HUES48 (cell line): ENCODE results near the gene LPCAT2.

ENCODE experiments used
- H3K27ac ChIP-seq: one replicate; pipeline ENCODE4 v1.7.0; 2013; ENCODE audit warnings: low read depth, low read length, inconsistent platforms
- H3K27me3 ChIP-seq: 2 replicates; pipeline ENCODE4 v1.6.1; 2013; ENCODE audit warnings: mild to moderate bottlenecking, low read length; ENCODE audit not compliant: control insufficient read depth, insufficient read depth
- H3K36me3 ChIP-seq: 2 replicates; pipeline ENCODE4 v1.6.1; 2013; ENCODE audit warnings: low read length; ENCODE audit not compliant: control insufficient read depth, insufficient read depth
- H3K4me1 ChIP-seq: 2 replicates; pipeline ENCODE4 v1.6.1; 2013; ENCODE audit warnings: mild to moderate bottlenecking, low read length; ENCODE audit not compliant: control insufficient read depth, insufficient read depth
- H3K4me3 ChIP-seq: 2 replicates; pipeline ENCODE4 v1.5.1; 2013; ENCODE audit warnings: mild to moderate bottlenecking, low read depth, low read length
- H3K9ac ChIP-seq: 2 replicates; pipeline ENCODE4 v1.6.1; 2013; ENCODE audit warnings: mild to moderate bottlenecking, low read depth, low read length, moderate library complexity
- H3K9me3 ChIP-seq: 2 replicates; pipeline ENCODE4 v1.6.1; 2013; ENCODE audit warnings: low read length; ENCODE audit not compliant: control insufficient read depth, insufficient read depth

Gene LPCAT2, protein sequence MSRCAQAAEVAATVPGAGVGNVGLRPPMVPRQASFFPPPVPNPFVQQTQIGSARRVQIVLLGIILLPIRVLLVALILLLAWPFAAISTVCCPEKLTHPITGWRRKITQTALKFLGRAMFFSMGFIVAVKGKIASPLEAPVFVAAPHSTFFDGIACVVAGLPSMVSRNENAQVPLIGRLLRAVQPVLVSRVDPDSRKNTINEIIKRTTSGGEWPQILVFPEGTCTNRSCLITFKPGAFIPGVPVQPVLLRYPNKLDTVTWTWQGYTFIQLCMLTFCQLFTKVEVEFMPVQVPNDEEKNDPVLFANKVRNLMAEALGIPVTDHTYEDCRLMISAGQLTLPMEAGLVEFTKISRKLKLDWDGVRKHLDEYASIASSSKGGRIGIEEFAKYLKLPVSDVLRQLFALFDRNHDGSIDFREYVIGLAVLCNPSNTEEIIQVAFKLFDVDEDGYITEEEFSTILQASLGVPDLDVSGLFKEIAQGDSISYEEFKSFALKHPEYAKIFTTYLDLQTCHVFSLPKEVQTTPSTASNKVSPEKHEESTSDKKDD

GRCh38 chr16:55508941-55509931 is at the start of gene LPCAT2:
TSS of gene LPCAT2 (plus strand) at chr16:55509072. CDS start at chr16:55509182, 110 bp downstream.
- Histone ChIP-seq H3K9ac (0 out of 2 replicates have a peak within 1 kb of the TSS, but pooled peaks have one; percentile 27), H3K4me1 (peaks cover 6% of the 10 kb centered on the region; the same call in 1 of the 2 replicates), H3K27ac (peak within 1 kb of the TSS; percentile 57), H3K36me3 (no peaks in the 10 kb centered on the region), H3K9me3 (peaks cover 17% of the 10 kb centered on the region), H3K4me3 (peak within 1 kb of the TSS; percentile 66), H3K27me3 (peaks cover 5% of the 10 kb centered on the region; the same call in 1 of the 2 replicates)

DNA sequence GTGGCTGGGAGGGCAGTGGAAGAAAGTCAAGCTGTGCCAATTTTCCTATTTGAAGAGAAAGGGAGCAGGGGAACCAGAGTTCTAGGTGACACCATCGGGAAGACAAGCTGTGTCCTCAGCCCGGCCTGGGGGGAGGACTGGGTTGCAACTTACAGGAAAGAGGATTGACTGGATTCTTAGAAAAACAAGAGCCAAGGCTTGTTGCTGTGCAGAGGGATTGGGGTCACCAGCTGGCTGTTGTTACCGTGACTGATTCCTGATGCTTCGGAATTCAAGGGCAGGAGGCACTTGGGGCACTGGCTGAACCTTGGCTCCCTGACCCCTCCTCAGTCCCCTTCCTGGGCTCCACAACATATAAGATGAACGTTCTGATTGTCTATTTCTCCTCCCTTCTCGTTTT is 46.6 kb upstream of the LPCAT2 start:
- no peak overlapping the region for H3K4me3 ChIP-seq
- H3K9ac ChIP-seq = no peak overlapping the region
- no peaks in the 10 kb centered on the region for H3K9me3 ChIP-seq
- H3K27me3 ChIP-seq = no peaks in the 10 kb centered on the region
- H3K27ac ChIP-seq = no peak overlapping the region
- no peaks in the 10 kb centered on the region for H3K4me1 ChIP-seq
- H3K36me3 ChIP-seq = no peaks in the 10 kb centered on the region

GRCh38 chr16:55464375-55464774 is 44.5 kb upstream of the LPCAT2 start:
- H3K27me3 ChIP-seq = peaks cover 17% of the 10 kb centered on the region
- no peak overlapping the region for H3K4me3 ChIP-seq
- H3K36me3 ChIP-seq = no peaks in the 10 kb centered on the region
- no peak overlapping the region for H3K9ac ChIP-seq
- H3K27ac ChIP-seq = no peak overlapping the region
- no peaks in the 10 kb centered on the region for H3K9me3 ChIP-seq
- H3K4me1 ChIP-seq = no peaks in the 10 kb centered on the region; the same call in 1 of the 2 replicates

GRCh38 chr16:55465077-55465896 is 43.6 kb upstream of the LPCAT2 start:
- no peak overlapping the region for H3K27ac ChIP-seq
- no peaks in the 10 kb centered on the region for H3K9me3 ChIP-seq
- H3K36me3 ChIP-seq = no peaks in the 10 kb centered on the region
- peaks cover 22% of the 10 kb centered on the region for H3K27me3 ChIP-seq
- H3K9ac ChIP-seq = no peak overlapping the region
- no peak overlapping the region for H3K4me3 ChIP-seq
- no peaks in the 10 kb centered on the region; the same call in 1 of the 2 replicates for H3K4me1 ChIP-seq

DNA sequence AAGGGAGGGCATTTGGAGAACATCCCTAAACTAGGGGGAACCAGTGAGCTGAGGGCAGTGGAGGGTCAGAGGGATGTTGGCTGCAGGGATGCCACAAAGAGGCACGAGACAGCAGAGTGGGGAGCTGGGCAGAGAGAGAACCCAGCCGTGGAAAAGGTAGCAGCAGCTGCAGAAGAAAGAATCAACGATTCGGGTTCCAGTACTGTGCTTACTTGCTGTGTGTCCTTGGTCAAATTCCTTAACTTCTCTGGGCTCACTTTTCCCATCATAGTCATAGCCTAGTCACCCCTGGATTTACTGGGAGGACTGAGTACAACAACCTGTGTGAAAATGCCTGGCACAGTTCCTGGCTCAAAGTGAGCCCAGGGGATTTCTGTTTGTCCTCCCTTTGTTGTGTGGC is 42.7 kb upstream of the LPCAT2 start:
- Histone ChIP-seq H3K27me3 (peaks cover 28% of the 10 kb centered on the region), H3K9ac (no peak overlapping the region), H3K4me1 (no peaks in the 10 kb centered on the region; the same call in 1 of the 2 replicates), H3K27ac (no peak overlapping the region), H3K4me3 (no peak overlapping the region), H3K36me3 (no peaks in the 10 kb centered on the region), H3K9me3 (no peaks in the 10 kb centered on the region)

GRCh38 chr16:55467898-55468297 is 41.0 kb upstream of the LPCAT2 start:
- Histone ChIP-seq H3K9me3 (no peaks in the 10 kb centered on the region), H3K27me3 (peaks cover 43% of the 10 kb centered on the region), H3K36me3 (no peaks in the 10 kb centered on the region), H3K27ac (no peak overlapping the region), H3K4me1 (no peaks in the 10 kb centered on the region; the same call in 1 of the 2 replicates), H3K9ac (no peak overlapping the region), H3K4me3 (no peak overlapping the region)

- H3K9me3 ChIP-seq = no peaks in the 10 kb centered on the region
- H3K4me1 ChIP-seq = no peaks in the 10 kb centered on the region; the same call in 1 of the 2 replicates
- H3K27ac ChIP-seq = no peak overlapping the region
These were observed 40.4 kb upstream of the LPCAT2 start for GRCh38 chr16:55468352-55468990.

DNA sequence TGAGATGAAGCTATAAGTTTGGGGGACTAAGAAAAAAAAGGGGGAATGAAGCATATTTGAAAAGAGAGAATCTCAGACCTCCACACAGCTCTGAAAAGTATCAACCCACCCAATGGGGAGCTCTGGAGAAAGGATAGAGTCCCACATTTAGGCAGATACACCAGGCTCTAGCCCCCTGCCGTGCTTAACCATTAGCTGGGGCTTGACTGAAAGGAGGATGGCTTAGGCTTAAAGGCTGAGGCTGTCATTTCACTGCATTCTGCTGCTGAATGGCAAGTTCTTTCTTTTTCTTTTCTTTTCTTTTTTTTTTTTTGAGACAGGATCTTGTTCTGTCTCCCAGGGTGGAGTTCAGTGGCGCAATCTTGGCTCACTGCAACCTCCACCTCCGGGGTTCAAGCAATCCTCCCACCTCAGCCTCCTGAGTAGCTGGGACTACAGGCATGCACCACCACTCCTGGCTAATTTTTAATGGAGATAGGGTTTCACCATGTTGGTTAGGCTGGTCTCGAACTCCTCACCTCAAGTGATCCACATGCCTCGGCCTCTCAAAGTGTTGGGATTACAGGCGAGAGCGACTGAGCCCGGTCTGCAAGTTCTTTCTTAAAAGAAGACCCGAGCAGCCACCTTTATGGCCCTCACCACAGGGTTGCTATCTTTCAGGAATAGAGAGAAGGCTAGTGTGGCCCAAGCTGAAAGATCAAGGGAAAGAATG is 38.9 kb upstream of the LPCAT2 start:
- Histone ChIP-seq H3K27me3 (peaks cover 55% of the 10 kb centered on the region), H3K27ac (no peak overlapping the region), H3K4me3 (no peak overlapping the region), H3K4me1 (peaks cover 4% of the 10 kb centered on the region; the same call in 1 of the 2 replicates), H3K36me3 (no peaks in the 10 kb centered on the region), H3K9me3 (no peaks in the 10 kb centered on the region), H3K9ac (no peak overlapping the region)

More at GRCh38 chr16:55468352-55468990, 40.4 kb upstream of the LPCAT2 start:
- Histone ChIP-seq H3K36me3 (no peaks in the 10 kb centered on the region), H3K27me3 (peaks cover 46% of the 10 kb centered on the region), H3K4me3 (no peak overlapping the region), H3K9ac (no peak overlapping the region)

DNA sequence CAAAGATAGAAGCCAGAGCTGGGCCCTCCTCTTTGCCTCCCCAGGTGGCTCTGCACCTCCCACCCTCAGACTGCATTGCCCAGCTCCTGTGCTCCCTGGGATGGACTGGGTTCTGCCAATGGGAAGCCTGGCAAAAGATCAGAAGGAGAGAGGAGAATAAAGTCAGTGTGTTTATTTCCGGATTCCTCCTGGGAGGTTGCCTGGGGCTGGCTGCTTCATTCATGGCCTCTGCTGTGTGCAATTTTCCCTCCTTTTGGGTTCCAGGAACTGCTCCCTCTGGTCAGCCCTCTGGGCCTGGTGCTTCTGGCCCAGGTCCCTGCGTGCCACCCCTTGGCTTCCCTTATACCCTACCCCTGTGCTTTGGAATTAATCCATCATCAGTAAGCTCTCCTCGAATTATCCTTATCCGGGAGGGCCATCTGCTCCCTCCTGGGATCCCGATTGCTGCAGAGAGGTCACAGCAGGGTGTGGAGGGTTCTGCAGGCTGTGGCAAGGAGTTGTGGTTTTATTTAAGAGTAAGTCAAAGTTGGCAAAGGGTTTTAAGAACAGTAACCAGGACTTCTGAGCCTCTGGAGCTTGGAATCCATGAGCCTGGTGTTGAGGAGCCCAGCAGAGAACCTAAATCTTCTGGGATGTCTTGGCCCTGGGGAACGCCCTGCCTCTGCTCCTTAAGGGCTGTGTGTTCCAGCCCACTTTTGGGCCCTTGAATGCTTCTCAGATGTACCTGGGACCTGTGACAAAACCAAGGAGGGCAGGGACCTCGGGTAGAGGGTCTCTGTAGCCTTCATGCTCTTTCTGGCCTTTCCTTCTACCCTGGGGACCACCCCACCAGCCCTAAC is 38.1 kb upstream of the LPCAT2 start:
- H3K4me3 ChIP-seq = no peak overlapping the region
- H3K36me3 ChIP-seq = no peaks in the 10 kb centered on the region
- peak overlapping the region; percentile 21 for H3K27ac ChIP-seq
- H3K9me3 ChIP-seq = no peaks in the 10 kb centered on the region
- H3K9ac ChIP-seq = no peak overlapping the region
- H3K4me1 ChIP-seq = peaks cover 4% of the 10 kb centered on the region; the same call in 1 of the 2 replicates
- H3K27me3 ChIP-seq = peaks cover 63% of the 10 kb centered on the region
